Measurements from ENCODE around the gene VAC14.

The VAC14 gene

DNA sequence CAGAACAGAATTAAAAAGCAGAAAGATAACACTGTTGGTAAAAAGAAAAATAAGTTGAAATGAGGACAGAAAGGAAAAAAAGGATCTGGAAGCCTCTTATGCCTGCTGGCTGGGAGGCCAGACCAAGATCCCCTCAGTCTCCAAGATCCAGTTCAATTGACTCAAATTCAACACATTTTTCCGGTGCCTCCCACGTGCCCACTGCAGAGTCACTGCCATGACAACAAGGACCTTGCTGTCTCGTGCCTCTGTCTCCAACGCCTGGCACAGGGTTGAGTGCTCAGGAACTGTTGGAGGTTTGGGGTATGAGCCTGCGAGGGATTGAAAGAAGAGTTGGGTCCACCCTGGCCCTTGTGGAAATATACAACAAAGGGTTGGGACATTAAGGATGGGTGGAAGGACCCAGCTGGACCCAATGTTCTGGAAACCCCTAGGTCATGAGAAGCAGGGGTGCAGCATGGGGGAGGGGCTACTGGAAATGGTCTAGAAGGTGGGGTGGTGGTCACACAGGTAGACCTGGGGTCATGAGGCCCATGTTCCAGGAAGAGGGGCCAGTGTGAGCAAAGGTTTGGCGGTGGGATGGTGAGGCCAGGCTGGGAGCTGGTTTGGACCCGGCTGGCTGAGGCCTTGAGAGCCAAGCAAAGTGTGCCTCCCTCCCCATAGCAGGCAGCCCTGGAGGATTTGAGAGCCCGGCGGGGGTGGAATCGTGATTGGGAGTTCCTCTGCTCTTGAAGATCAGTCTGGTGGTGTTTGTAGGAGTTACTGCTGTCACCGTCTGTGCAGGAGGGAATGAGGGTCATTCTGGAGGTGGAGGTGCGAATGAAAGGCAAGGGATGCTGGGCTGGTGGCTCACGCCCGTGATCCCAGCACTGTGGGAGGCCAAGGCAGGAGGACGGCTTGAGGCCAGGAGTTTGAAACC lies 153.3 kb downstream of the VAC14 start:
- TF ChIP-seq, protein P1, sequence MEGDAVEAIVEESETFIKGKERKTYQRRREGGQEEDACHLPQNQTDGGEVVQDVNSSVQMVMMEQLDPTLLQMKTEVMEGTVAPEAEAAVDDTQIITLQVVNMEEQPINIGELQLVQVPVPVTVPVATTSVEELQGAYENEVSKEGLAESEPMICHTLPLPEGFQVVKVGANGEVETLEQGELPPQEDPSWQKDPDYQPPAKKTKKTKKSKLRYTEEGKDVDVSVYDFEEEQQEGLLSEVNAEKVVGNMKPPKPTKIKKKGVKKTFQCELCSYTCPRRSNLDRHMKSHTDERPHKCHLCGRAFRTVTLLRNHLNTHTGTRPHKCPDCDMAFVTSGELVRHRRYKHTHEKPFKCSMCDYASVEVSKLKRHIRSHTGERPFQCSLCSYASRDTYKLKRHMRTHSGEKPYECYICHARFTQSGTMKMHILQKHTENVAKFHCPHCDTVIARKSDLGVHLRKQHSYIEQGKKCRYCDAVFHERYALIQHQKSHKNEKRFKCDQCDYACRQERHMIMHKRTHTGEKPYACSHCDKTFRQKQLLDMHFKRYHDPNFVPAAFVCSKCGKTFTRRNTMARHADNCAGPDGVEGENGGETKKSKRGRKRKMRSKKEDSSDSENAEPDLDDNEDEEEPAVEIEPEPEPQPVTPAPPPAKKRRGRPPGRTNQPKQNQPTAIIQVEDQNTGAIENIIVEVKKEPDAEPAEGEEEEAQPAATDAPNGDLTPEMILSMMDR (IDR thresholded peaks at IDR 0.05): no peak

DNA sequence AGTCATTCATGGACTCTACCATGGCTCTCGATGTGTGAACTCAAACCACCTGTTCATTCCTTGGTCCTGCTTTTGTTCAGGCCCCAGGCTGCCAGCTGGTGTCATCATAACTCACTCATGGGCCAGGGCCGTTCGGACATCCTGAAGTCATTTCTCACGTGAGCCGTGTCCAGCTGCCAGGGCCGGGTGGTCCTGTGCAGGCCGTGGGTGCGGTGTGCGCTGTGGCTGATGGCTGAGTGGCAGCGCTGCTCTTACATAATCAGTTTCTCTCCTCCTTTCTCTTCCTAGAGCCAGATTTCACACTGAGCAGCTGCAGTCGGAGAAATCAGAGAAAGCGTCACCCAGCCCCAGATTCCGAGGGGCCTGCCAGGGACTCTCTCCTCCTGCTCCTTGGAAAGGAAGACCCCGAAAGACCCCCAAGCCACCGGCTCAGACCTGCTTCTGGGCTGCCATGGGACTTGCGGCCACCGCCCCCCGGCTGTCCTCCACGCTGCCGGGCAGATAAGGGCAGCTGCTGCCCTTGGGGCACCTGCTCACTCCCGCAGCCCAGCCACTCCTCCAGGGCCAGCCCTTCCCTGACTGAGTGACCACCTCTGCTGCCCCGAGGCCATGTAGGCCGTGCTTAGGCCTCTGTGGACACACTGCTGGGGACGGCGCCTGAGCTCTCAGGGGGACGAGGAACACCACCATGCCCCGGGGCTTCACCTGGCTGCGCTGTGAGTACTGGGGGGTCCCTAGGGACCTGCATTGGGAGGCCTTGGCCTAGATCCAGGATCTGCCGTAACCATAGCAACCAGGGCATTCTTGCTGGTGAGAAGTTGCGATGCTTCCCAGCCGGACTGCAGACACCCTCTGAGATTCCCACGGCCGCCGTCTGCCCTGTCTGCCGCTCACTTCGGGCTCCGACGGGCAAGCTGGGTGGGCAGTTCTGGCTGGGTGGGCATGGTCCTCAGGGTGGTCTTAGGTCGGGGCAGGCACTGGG lies 154.4 kb downstream of the VAC14 start, which contains the start of gene IL34:
IL34 (plus strand) TSS at position 300 of the 982 bp plus-strand sequence; CDS start at position 689, 389 bp downstream.
- TF ChIP-seq, protein P1 (IDR thresholded peaks at IDR 0.05): no peak

DNA sequence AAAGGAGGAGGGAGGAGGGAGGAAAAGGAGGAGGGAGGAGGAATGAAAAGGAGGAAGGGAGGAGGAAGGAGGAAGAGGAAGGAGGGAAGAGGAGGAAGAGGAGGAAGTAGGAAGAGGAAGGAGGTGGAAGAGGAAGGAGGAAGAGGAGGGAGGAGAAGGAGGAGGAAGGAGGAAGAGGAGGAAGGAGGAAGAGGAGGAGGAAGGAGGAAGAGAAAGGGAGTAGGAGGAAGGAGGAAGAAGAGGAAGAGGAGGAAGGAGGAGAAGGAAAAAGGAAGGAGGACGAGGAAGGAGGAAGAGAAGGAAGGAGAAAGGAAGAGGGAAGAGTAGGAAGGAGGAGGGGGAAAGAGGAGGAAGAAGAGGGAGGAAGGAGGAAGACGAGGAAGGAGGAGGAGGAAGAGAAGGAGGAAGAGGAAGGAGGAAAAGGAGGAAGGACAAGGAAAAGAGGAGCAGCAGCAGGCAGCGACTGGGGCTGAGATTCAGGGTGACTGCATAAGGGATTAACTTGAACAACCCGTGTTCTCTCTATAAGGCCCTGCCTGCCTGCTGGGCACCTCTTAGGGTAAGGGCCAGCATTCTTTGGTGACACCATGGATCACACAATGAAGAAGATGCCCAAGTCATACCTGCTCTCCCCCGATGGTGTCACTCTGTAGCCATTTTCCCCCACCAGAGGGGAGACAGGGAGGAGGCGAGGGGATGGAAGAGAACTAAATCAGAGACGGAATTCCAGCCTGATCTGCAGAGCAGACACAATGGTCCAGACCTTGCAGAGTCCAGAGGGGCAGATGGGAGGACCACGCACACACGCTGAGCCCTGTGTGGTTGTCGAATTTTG lies 156.0 kb downstream of the VAC14 start:
- TF ChIP-seq, protein P1 (IDR thresholded peaks at IDR 0.05): no peak

DNA sequence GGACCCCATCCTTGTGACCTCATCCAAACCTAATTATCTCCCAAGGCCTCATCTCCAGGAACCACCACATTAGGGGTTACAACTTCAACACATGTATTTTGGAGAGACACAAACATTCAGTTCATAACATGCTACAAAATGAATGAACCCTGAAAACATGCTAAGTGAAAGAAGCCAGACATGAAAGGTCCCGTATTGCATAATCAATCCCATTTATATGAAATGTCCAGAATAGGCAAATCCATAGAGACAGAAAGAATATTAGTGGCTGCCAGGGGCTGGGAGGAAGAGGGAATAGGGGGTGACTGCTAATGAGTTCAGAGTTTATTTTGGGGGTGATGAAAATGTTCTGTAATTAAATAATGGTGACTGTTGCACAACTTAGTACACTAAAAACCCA lies 158.3 kb downstream of the VAC14 start:
- TF ChIP-seq, protein P1 (IDR thresholded peaks at IDR 0.05): no peak

DNA sequence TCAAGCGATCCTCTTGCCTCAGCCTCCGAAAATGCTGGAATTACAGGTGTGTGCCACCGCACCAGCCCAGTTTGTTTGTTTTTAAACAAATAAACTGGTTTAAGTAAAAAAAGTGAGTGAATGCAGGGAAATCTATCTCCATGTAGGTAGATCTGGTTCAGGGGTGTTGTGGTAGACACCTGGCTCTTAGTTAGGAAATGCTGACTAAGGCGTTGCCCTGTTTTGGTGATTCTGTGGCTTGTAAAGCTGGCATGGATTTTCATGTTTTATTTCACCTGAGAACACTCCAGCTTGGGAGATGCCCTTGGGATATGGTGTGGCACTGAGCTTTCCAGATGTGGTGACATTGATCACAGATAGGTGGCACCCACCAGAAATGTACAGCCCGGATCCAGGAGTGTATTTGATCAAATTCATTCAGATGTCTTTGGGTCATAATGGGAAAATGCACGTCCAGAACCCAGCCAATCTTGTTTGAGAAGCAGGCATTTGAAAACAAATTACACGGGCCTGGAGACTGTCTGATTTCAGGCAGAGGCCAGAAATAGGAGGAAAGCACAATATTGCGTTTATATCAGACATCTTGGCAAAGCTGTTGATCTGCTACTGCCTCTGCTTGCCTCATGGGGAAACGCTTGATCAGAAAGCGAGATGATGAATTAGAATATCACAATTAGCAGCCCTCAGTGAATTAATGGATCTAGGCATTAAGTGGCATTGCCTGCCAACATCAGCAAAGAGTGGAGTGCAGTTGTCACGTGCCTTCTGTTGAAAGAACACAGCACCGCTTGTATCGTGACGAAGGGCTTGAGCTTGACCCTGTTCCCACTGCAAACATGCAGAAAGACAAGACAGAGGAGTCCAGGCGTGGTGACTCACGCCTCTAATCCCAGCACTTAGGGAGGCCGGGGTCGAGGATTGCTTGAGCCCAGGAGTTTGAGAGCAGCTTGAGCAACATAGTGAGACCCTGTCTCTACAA lies 161.9 kb downstream of the VAC14 start:
- TF ChIP-seq, protein P1 (IDR thresholded peaks at IDR 0.05): no peak
